ENCODE measurements around the gene YTHDF2. TPM values are rescaled to one million over a fixed set of nuclear protein-coding genes. Genes with fewer than 3 reads are reported as not detected.
"Not testable (repeated sequence)": the region's sequence is repeated elsewhere in the genome, so short reads cannot be mapped to it uniquely, and the experiment has no call there.

The YTHDF2 gene
- 106 and 117 TPM in 2 replicates for total RNA-seq (2022)
- Bru-seq, nascent RNA = percentile 95 among the genes with signal in this experiment
- percentile 91 among the genes with signal in this experiment for BruChase-seq, experiment 1, labeled RNA remaining after a 6-hour chase
- BruChase-seq, experiment 2, labeled RNA remaining after a 2-hour chase = percentile 96 among the genes with signal in this experiment
- long read RNA-seq, transcript YTHDF2-201 (5 exons, 2,925 nt) = major isoform, 140 of 173 reads
- long read RNA-seq, partial matches to known transcripts = 7 of 173 reads
- long read RNA-seq, other reads (novel, unspliced or antisense) = 24 of 173 reads

DNA sequence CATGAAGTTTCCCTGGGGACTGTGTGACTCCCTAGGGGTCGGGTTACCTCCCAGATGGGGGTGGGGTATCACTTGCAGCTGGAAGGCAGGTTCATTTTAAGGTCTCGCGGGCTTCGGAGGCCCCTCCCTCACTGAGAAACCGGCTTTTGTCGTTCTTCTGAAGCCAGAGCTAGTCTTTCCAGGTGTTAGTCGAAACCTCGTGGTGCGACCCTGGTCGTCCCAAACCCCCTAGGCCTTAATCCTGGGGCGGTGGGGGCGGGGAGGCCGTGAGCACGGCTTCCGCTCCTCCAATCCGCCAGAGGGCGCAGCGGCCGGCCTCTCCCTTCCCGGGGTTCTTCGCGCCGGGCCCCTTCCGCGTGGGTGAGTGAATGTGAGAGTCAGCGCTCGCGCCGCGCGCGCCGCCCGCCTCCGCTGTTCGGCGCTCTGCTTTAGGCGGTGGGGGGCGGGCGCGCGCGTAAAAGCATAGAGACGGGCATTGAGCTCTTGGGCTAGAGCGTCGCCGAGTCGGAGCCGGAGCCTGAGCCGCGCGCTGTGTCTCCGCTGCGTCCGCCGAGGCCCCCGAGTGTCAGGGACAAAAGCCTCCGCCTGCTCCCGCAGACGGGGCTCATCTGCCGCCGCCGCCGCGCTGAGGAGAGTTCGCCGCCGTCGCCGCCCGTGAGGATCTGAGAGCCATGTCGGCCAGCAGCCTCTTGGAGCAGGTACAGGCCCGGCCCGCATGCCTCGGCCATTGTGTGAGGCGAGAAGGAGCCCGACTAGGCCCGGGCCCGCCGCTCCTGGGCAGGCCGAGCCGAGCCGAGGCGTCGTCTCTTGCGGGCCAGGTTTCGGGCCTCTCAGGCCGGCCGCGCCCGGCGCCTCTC is at the start of gene YTHDF2:
Gene YTHDF2, plus strand, starts transcription at position 491 of the 857 bp plus-strand sequence. Its CDS starts 181 bp downstream, at position 672.
- no TSS peak for BruUV-seq (replicated peaks)
- peak within 1 kb of the TSS; percentile 95 for H3K4me3 Mint-ChIP-seq (ENCODE audit: low read depth, unreplicated experiment)
- no peaks in the 10 kb centered on the region for H3K9me3 Mint-ChIP-seq (ENCODE audit: low read depth, unreplicated experiment)
- CTCF ChIA-PET = interaction anchor here (0.6 to 1.5 kb wide), 19 partner anchors 10 to 461 kb away, joined by 3 to 9 read pairs (median 5); partner anchors contain the start of genes EPB41, GMEB1, RNU11 and TAF12
- intact Hi-C loops (cut with micrococcal nuclease; ENCODE audit: unreplicated experiment) = loop anchor here (5.0 kb wide), 1 partner anchor 89 kb away; the partner anchor contains the start of gene RNU11
- H3K27me3 Mint-ChIP-seq (ENCODE audit: unreplicated experiment) = no peaks in the 10 kb centered on the region
- DNase-seq = peak; percentile 97
- peak within 1 kb of the TSS; percentile 82 for H3K27ac Mint-ChIP-seq (ENCODE audit: unreplicated experiment)
- TF ChIP-seq CTCF (IDR thresholded peaks at IDR 0.05; ENCODE audit: unreplicated experiment) = peak; percentile 97
- peaks cover 12% of the 10 kb centered on the region for H3K4me1 Mint-ChIP-seq (ENCODE audit: low read depth, unreplicated experiment)
- H3K36me3 Mint-ChIP-seq (ENCODE audit: insufficient read depth, unreplicated experiment) = peaks cover 49% of the 10 kb centered on the region

- BruUV-seq (replicated peaks); intact Hi-C loops (cut with micrococcal nuclease; ENCODE audit: unreplicated experiment); H3K4me1 Mint-ChIP-seq (ENCODE audit: low read depth, unreplicated experiment); H3K9me3 Mint-ChIP-seq (ENCODE audit: low read depth, unreplicated experiment); H3K36me3 Mint-ChIP-seq (ENCODE audit: insufficient read depth, unreplicated experiment); H3K27ac Mint-ChIP-seq (ENCODE audit: unreplicated experiment); H3K4me3 Mint-ChIP-seq (ENCODE audit: low read depth, unreplicated experiment); DNase-seq; H3K27me3 Mint-ChIP-seq (ENCODE audit: unreplicated experiment): not testable (repeated sequence)
- CTCF ChIA-PET = interaction anchor here (0.6 kb wide), 1 partner anchor 41 kb away, joined by 3 read pairs; no protein-coding TSS in a partner anchor
These were observed 45.1 kb upstream of the YTHDF2 start for GRCh38 chr1:28691627-28692026.

- H3K27ac Mint-ChIP-seq (ENCODE audit: unreplicated experiment) = no peak overlapping the region
- H3K4me1 Mint-ChIP-seq (ENCODE audit: low read depth, unreplicated experiment) = no peaks in the 10 kb centered on the region
- no peaks in the 10 kb centered on the region for H3K9me3 Mint-ChIP-seq (ENCODE audit: low read depth, unreplicated experiment)
- BruUV-seq (replicated peaks) = no TSS peak
- no peaks in the 10 kb centered on the region for H3K27me3 Mint-ChIP-seq (ENCODE audit: unreplicated experiment)
- DNase-seq = no peak
- no peak overlapping the region for H3K4me3 Mint-ChIP-seq (ENCODE audit: low read depth, unreplicated experiment)
- H3K36me3 Mint-ChIP-seq (ENCODE audit: insufficient read depth, unreplicated experiment) = peaks cover 15% of the 10 kb centered on the region
- TF ChIP-seq CTCF (IDR thresholded peaks at IDR 0.05; ENCODE audit: unreplicated experiment) = no peak
- CTCF ChIA-PET = no interaction called here
- intact Hi-C loops (cut with micrococcal nuclease; ENCODE audit: unreplicated experiment) = no loop called here
These were observed 33.1 kb upstream of the YTHDF2 start for GRCh38 chr1:28703629-28704028.

- Mint-ChIP-seq H3K4me3 (ENCODE audit: low read depth, unreplicated experiment) (no peak overlapping the region), H3K9me3 (ENCODE audit: low read depth, unreplicated experiment) (no peaks in the 10 kb centered on the region), H3K27ac (ENCODE audit: unreplicated experiment) (no peak overlapping the region), H3K36me3 (ENCODE audit: insufficient read depth, unreplicated experiment) (peaks cover 8% of the 10 kb centered on the region), H3K27me3 (ENCODE audit: unreplicated experiment) (no peaks in the 10 kb centered on the region), H3K4me1 (ENCODE audit: low read depth, unreplicated experiment) (no peaks in the 10 kb centered on the region)
- DNase-seq = no peak
- BruUV-seq (replicated peaks) = no TSS peak
- intact Hi-C loops (cut with micrococcal nuclease; ENCODE audit: unreplicated experiment) = no loop called here
- TF ChIP-seq CTCF (IDR thresholded peaks at IDR 0.05; ENCODE audit: unreplicated experiment) = no peak
- CTCF ChIA-PET = no interaction called here
These were observed 20.4 kb upstream of the YTHDF2 start for GRCh38 chr1:28716336-28716735.
